H1 (cell line): ENCODE results near the gene PDLIM4. TPM values are rescaled to one million over a fixed set of nuclear protein-coding genes. Genes with fewer than 3 reads are reported as not detected.

Experiments
- CTCF ChIA-PET: fragments of 300-600 bp; sonication (Branson Sonifier 250); formaldehyde crosslinking; loops from one replicate; lab custom pipeline; 2021; ENCODE audit not compliant: partially characterized antibody; lab: Charles Lee
- POLR2A ChIA-PET: fragments of 300-600 bp; sonication (Branson Sonifier 250); formaldehyde crosslinking; loops from one replicate; lab custom pipeline; 2021; ENCODE audit warnings: inconsistent platforms; ENCODE audit not compliant: partially characterized antibody; lab: Charles Lee
- DNase-seq, 2 experiments: peaks; one replicate each; pipeline versions ENCODE4 v3.0.0 to v3.0.0-alpha.2; 2010 to 2022; ENCODE audit warnings: low spot score in 2 of 2, low read depth in 1 of 2, mixed read lengths in 1 of 2
- FAIRE-seq: peaks from 2 replicates; lab custom pipeline; 2011; peaks lifted over from hg19 to GRCh38; lab: Jason Lieb, UNC
- H2AFZ ChIP-seq: 2 replicates; pipeline ENCODE4 v1.8.1; 2012; ENCODE audit warnings: low read length, inconsistent platforms
- H2AK5ac ChIP-seq: 2 replicates; pipeline ENCODE4 v1.6.1; 2013; ENCODE audit warnings: low read depth, low read length
- H2BK120ac ChIP-seq: replicated peaks from 2 replicates; pipeline ENCODE3; 2013; ENCODE audit warnings: low read depth, low read length, inconsistent platforms
- H2BK12ac ChIP-seq: 2 replicates; pipeline ENCODE4 v1.6.1; 2013; ENCODE audit warnings: low read depth, low read length
- H2BK15ac ChIP-seq: 2 replicates; pipeline ENCODE4 v1.6.1; 2013; ENCODE audit warnings: low read length
- H2BK20ac ChIP-seq: 2 replicates; pipeline ENCODE4 v1.6.1; 2013; ENCODE audit warnings: low read length
- H2BK5ac ChIP-seq: 2 replicates; pipeline ENCODE4 v1.6.1; 2013; ENCODE audit warnings: low read depth, low read length
- H3K14ac ChIP-seq: 2 replicates; pipeline ENCODE4 v1.6.1; 2013; ENCODE audit warnings: inconsistent platforms; ENCODE audit not compliant: insufficient read length
- H3K18ac ChIP-seq: 2 replicates; pipeline ENCODE4 v1.6.1; 2013; ENCODE audit warnings: low read length; ENCODE audit errors: extremely low read depth
- H3K23ac ChIP-seq: 2 replicates; pipeline ENCODE4 v1.6.1; 2013; ENCODE audit warnings: inconsistent platforms; ENCODE audit not compliant: insufficient read length
- H3K23me2 ChIP-seq: 2 replicates; pipeline ENCODE4 v1.6.1; 2013; ENCODE audit warnings: low read depth, low read length
- H3K27ac ChIP-seq: 2 replicates; pipeline ENCODE4 v1.6.1; 2011; ENCODE audit warnings: low read depth, low read length, inconsistent platforms
- H3K27me3 ChIP-seq, 4 experiments: replicated peaks in 1 of 4; 1 replicate in 1 of 4; 2 replicates in 3 of 4; pipeline versions ENCODE4 v1.6.1 to v1.8.1; 2011 to 2013; ENCODE audit warnings: low read length in 3 of 4, mild to moderate bottlenecking in 3 of 4, inconsistent platforms in 2 of 4, mixed read lengths in 2 of 4, moderate library complexity in 1 of 4; ENCODE audit not compliant: control insufficient read depth in 3 of 4, insufficient read depth in 3 of 4; ENCODE audit errors: extremely low read depth in 1 of 4
- H3K36me3 ChIP-seq, 4 experiments: 2 replicates each; pipeline versions ENCODE4 v1.6.1 to v1.8.1; 2011 to 2013; ENCODE audit warnings: mild to moderate bottlenecking in 4 of 4, low read length in 3 of 4, moderate library complexity in 2 of 4, control low read depth in 1 of 4, inconsistent platforms in 1 of 4; ENCODE audit not compliant: insufficient read depth in 4 of 4, control insufficient read depth in 2 of 4
- H3K4ac ChIP-seq: replicated peaks from 2 replicates; pipeline ENCODE3; 2013; ENCODE audit warnings: low read length, low read depth, mixed read lengths, inconsistent platforms; ENCODE audit not compliant: insufficient read length
- H3K4me1 ChIP-seq, 4 experiments: replicated peaks in 1 of 4; 1 replicate in 1 of 4; 2 replicates in 3 of 4; pipeline versions ENCODE4 v1.6.1 to v1.8.1; 2011 to 2013; ENCODE audit warnings: low read length in 3 of 4, inconsistent platforms in 2 of 4, mixed read lengths in 1 of 4; ENCODE audit not compliant: insufficient read depth in 4 of 4, control insufficient read depth in 3 of 4
- H3K4me2 ChIP-seq, 2 experiments: 2 replicates each; pipeline versions ENCODE4 v1.6.1 to v1.8.1; 2011 to 2013; ENCODE audit warnings: low read depth in 2 of 2, low read length in 2 of 2, control low read depth in 1 of 2, inconsistent platforms in 1 of 2, mild to moderate bottlenecking in 1 of 2; ENCODE audit not compliant: insufficient read depth in 1 of 2
- H3K4me3 ChIP-seq, 4 experiments: fragments of 200-600, 300-600 bp in 1 of 4; sonication (generic), shearing (Covaris generic), sonication (Bioruptor Twin) in 1 of 4; 2 replicates each; pipeline versions ENCODE4 v1.5.1 to v1.8.1; 2011 to 2016; ENCODE audit warnings: low read length in 4 of 4, low read depth in 3 of 4, control low read depth in 2 of 4, inconsistent platforms in 2 of 4, mild to moderate bottlenecking in 2 of 4, mixed read lengths in 1 of 4, moderate library complexity in 1 of 4; ENCODE audit not compliant: insufficient read depth in 2 of 4; ENCODE audit errors: extremely low read depth in 1 of 4
- H3K56ac ChIP-seq: replicated peaks from 2 replicates; pipeline ENCODE3; 2013; ENCODE audit warnings: low read depth, mild to moderate bottlenecking, mixed read lengths, low read length, inconsistent platforms; ENCODE audit not compliant: insufficient read length
- H3K79me1 ChIP-seq: 2 replicates; pipeline ENCODE4 v1.6.1; 2013; ENCODE audit warnings: low read depth, low read length, control low read depth
- H3K79me2 ChIP-seq, 2 experiments: 2 replicates each; pipeline versions ENCODE4 v1.6.1 to v1.8.1; 2012 to 2013; ENCODE audit warnings: low read length in 2 of 2, mild to moderate bottlenecking in 2 of 2, inconsistent platforms in 1 of 2; ENCODE audit not compliant: insufficient read depth in 2 of 2, control insufficient read depth in 1 of 2
- H3K9ac ChIP-seq, 4 experiments: replicated peaks in 1 of 4; 1 replicate in 1 of 4; 2 replicates in 3 of 4; pipeline versions ENCODE4 v1.6.1 to v1.8.1; 2011 to 2013; ENCODE audit warnings: low read depth in 3 of 4, low read length in 3 of 4, control low read depth in 2 of 4, mild to moderate bottlenecking in 2 of 4, moderate library complexity in 2 of 4, inconsistent platforms in 1 of 4; ENCODE audit errors: extremely low read depth in 1 of 4
- H3K9me3 ChIP-seq, 2 experiments: 2 replicates each; pipeline versions ENCODE4 v1.6.1 to v1.8.1; 2012 to 2013; ENCODE audit warnings: mild to moderate bottlenecking in 2 of 2, moderate library complexity in 2 of 2, control low read depth in 1 of 2, inconsistent platforms in 1 of 2, low read depth in 1 of 2, low read length in 1 of 2, mixed read lengths in 1 of 2; ENCODE audit not compliant: insufficient read depth in 2 of 2
- H4K20me1 ChIP-seq, 2 experiments: replicated peaks in 1 of 2; 2 replicates each; pipeline versions ENCODE3 to v1.8.1; 2011 to 2013; ENCODE audit warnings: inconsistent platforms in 2 of 2, low read length in 2 of 2, mild to moderate bottlenecking in 1 of 2; ENCODE audit not compliant: insufficient read depth in 2 of 2, control insufficient read depth in 1 of 2
- H4K5ac ChIP-seq: 2 replicates; pipeline ENCODE4 v1.6.1; 2013; ENCODE audit warnings: low read length, low read depth, mixed read lengths, inconsistent platforms; ENCODE audit not compliant: insufficient read length
- H4K8ac ChIP-seq: 2 replicates; pipeline ENCODE4 v1.8.0; 2013; ENCODE audit warnings: mild to moderate bottlenecking, moderate library complexity, low read length, inconsistent platforms; ENCODE audit not compliant: insufficient read depth; ENCODE audit errors: extremely low read depth
- H4K91ac ChIP-seq: replicated peaks from 2 replicates; pipeline ENCODE3; 2013; ENCODE audit warnings: low read length, mixed read lengths, inconsistent platforms; ENCODE audit not compliant: insufficient read length
- ASH2L ChIP-seq: fragments of 200-600, 300-600 bp; sonication (generic); IDR thresholded peaks from one replicate; pipeline ENCODE4 v1.7.1; 2017; ENCODE audit warnings: low read length
- KDM4A ChIP-seq: IDR thresholded peaks from one replicate; pipeline ENCODE4 v1.7.1; 2012; ENCODE audit warnings: low read depth, mild to moderate bottlenecking, moderate library complexity, low read length, inconsistent platforms; ENCODE audit not compliant: severe bottlenecking
- PHF8 ChIP-seq: fragments of 200-600 bp; sonication (generic); conservative IDR thresholded peaks from 2 replicates; pipeline ENCODE4 v1.7.1; 2012; ENCODE audit warnings: low read depth, mild to moderate bottlenecking, inconsistent platforms, low read length, moderate library complexity
- RXRA ChIP-seq: IDR thresholded peaks from 2 replicates; pipeline ENCODE4 v1.6.1; 2011; ENCODE audit warnings: low read depth, mild to moderate bottlenecking, low read length, moderate library complexity; ENCODE audit not compliant: insufficient read depth
- SUZ12 ChIP-seq: fragments of 200-600 bp; sonication (generic); IDR thresholded peaks from 2 replicates; pipeline ENCODE4 v1.6.1; 2012; ENCODE audit warnings: mild to moderate bottlenecking, inconsistent platforms, low read length, moderate library complexity, mixed read lengths
- TAF7 ChIP-seq: optimal IDR thresholded peaks from 2 replicates; pipeline ENCODE3; 2011; ENCODE audit warnings: low read depth, mild to moderate bottlenecking, inconsistent platforms, low read length, moderate library complexity, borderline replicate concordance
- WGBS, 2 experiments: shearing (Covaris generic) in 1 of 2; methylation state at CpG; one replicate each; pipeline versions ENCODE4 v1.1.6 to v1.1.7; 2013 to 2015; ENCODE audit warnings: low lambda C conversion rate in 2 of 2, mixed read lengths in 2 of 2, inconsistent platforms in 1 of 2, low coverage in 1 of 2, missing lambda C conversion rate in 1 of 2; ENCODE audit not compliant: insufficient replicate concordance in 2 of 2, insufficient coverage in 1 of 2, insufficient read length in 1 of 2; ENCODE audit errors: extremely low coverage in 1 of 2, missing lambda C conversion rate in 1 of 2; 5-methylcytosine and 5-hydroxymethylcytosine counted together
- polyA plus RNA-seq, 7 experiments: library from polyadenylated mRNA; depleted of rRNA in 3 of 7; stranded (reverse) in 5 of 7; unstranded in 2 of 7; fragments of >200 nt in 5 of 7; fragments of 200-250 nt in 2 of 7; gene quantifications; 1 replicate in 5 of 7; 2 replicates in 1 of 7; 4 replicates in 1 of 7; pipeline versions ENCODE4 v1.2.1 to v1.2.3, GENCODE V29; 2011 to 2013; ENCODE audit warnings: missing spikeins in 2 of 7, mixed read lengths in 2 of 7
- total RNA-seq: library from RNA; stranded (reverse); fragmentation: NEBNext Ultra II Directional; extraction: Animal tissue kit (Norgen Biotek cat#: 25700); gene quantifications from 2 replicates; pipeline ENCODE4 v1.2.1, GENCODE V29; 2021

The PDLIM4 gene
- total and polyA plus RNA-seq, 2 of the 8 experiments (the other 6 are each of a cell fraction or from before 2014, with no cell fraction given): 10.7 to 29.1 TPM

DNA sequence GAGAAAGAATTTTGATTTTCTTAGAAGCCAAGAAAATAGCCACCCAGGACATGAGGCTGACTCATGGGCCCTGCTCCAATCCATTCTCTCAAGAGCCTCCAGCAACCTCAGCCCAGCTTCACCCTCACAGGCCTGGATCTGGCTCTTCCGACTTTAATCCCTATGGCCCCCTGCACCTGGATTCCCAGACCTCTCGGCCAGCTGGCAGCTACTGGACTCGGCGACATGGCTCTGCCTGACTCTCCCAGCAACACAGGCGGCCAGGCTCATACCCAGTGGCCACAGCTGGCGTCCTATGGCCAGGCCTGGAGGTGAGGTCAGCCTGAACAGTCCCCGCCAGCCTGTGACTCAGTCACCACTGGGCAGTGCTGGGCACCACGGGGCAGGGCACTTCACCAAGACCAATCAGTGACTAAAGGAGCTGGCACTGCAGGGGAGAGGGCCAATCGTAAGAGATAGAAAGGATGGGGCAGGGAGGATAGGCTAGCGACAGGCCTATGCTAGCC, 6.2 kb upstream of the PDLIM4 start:
- no peak overlapping the region for H2BK15ac ChIP-seq
- H4K91ac ChIP-seq: no peak overlapping the region
- H3K4me1 ChIP-seq: peaks cover 0 to 5% (median 0%) of the 10 kb centered on the region in 4 experiments; a peak in 1 of 7 replicates
- H2BK20ac ChIP-seq: no peak overlapping the region
- ChIA-PET CTCF (interaction anchor here (0.6 to 9.3 kb wide), 8 partner anchors 12 to 628 kb away, joined by 3 to 96 read pairs (median 6); partner anchors contain the start of gene SLC22A4), POLR2A (interaction anchor here (1.1 kb wide), 1 partner anchor 73 kb away, joined by 4 read pairs; no protein-coding TSS in a partner anchor)
- H3K56ac ChIP-seq: no peak overlapping the region
- no peaks in the 10 kb centered on the region for H3K79me2 ChIP-seq
- DNase-seq: no peak
- no peak overlapping the region; the same call in 1 of the 2 replicates for H4K8ac ChIP-seq
- H3K27me3 ChIP-seq: peaks cover 0 to 4% (median 0%) of the 10 kb centered on the region in 4 experiments; a peak in 1 of 7 replicates
- no peak overlapping the region for H2AK5ac ChIP-seq
- H3K9me3 ChIP-seq: no peaks in the 10 kb centered on the region
- H3K14ac ChIP-seq: no peak overlapping the region
- no peaks in the 10 kb centered on the region for H4K20me1 ChIP-seq
- no peak overlapping the region for H4K5ac ChIP-seq
- no peaks in the 10 kb centered on the region for H3K36me3 ChIP-seq
- H3K4me2 ChIP-seq: no peak overlapping the region
- no peak overlapping the region for H3K18ac ChIP-seq
- no peak overlapping the region for H3K23ac ChIP-seq
- H3K23me2 ChIP-seq: no peaks in the 10 kb centered on the region
- no peak overlapping the region for H2BK120ac ChIP-seq
- peak overlapping the region; percentile 99 for H2AFZ ChIP-seq
- H3K27ac ChIP-seq: no peak overlapping the region
- H2BK5ac ChIP-seq: no peak overlapping the region
- TF ChIP-seq RXRA (no peak), ASH2L (no peak), KDM4A (no peak), PHF8 (no peak), TAF7 (no peak), SUZ12 (no peak)
- TF ChIP-seq, all 59 proteins: peak for 0
- H3K4me3 ChIP-seq: no peak overlapping the region; a peak in 1 of 8 replicates
- 89% methylated on average over 10 of the region's 10 CpGs; no CpG with 5 or more reads in 1 of the 2 experiments for WGBS, 2 experiments
- H3K4ac ChIP-seq: peak overlapping the region; percentile 84
- FAIRE-seq: no peak
- H3K79me1 ChIP-seq: no peaks in the 10 kb centered on the region
- H3K9ac ChIP-seq: no peak overlapping the region
- no peak overlapping the region for H2BK12ac ChIP-seq
